MM.1S (cell line): Measurements from ENCODE around the gene IFRD2.

ENCODE experiments used
- EZH2 ChIP-seq: fragments of 300-600 bp; sonication (generic); optimal IDR thresholded peaks from 2 replicates; pipeline ENCODE3; 2017; ENCODE audit warnings: low read depth, mild to moderate bottlenecking, antibody characterized with exemption, low read length, mixed read lengths
- TF ChIP-seq, protein P1 (sequence below): fragments of 300-600 bp; sonication (generic); IDR thresholded peaks from 2 replicates; pipeline ENCODE4 v1.5.1; 2016; ENCODE audit warnings: antibody characterized with exemption, low read length, mixed read lengths

DNA sequence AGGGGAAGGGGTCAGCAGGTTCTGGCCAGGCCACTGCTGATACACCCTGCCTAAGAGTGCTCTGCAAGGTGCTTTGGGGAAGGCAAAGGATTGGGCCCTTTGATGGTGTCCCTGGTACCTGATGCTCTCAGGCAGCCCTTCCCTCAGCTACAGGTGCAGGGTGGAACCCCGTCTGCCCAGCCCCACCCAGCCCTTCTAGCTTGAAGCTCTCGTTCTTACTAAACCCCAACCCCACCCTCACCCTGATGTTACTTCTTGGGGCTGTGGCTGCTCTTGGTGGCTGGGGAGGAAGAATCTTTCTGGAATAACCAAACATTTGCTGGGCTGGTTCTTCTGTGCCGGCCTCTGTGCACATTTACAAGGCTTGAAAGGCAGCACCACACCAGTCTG lies 49.9 kb downstream of the IFRD2 start:
- TF ChIP-seq EZH2: no peak
- TF ChIP-seq, protein P1, sequence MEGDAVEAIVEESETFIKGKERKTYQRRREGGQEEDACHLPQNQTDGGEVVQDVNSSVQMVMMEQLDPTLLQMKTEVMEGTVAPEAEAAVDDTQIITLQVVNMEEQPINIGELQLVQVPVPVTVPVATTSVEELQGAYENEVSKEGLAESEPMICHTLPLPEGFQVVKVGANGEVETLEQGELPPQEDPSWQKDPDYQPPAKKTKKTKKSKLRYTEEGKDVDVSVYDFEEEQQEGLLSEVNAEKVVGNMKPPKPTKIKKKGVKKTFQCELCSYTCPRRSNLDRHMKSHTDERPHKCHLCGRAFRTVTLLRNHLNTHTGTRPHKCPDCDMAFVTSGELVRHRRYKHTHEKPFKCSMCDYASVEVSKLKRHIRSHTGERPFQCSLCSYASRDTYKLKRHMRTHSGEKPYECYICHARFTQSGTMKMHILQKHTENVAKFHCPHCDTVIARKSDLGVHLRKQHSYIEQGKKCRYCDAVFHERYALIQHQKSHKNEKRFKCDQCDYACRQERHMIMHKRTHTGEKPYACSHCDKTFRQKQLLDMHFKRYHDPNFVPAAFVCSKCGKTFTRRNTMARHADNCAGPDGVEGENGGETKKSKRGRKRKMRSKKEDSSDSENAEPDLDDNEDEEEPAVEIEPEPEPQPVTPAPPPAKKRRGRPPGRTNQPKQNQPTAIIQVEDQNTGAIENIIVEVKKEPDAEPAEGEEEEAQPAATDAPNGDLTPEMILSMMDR: no peak
